ENCODE measurements around the gene TOP3B.

TOP3B gene

GRCh38 chr22:22001664-22002525, 19.3 kb upstream of the TOP3B start:
- Mint-ChIP-seq H3K27ac (no peak overlapping the region), H3K27me3 (peaks cover 6 to 10% of the 10 kb centered on the region in 2 donors), H3K4me1 (ENCODE audit: low read depth in 2 of 2) (no peaks in the 10 kb centered on the region), H3K36me3 (ENCODE audit: insufficient read depth) (no peaks in the 10 kb centered on the region), H3K4me3 (no peak overlapping the region), H3K9me3 (no peaks in the 10 kb centered on the region)
- ATAC-seq (replicated peaks) = no peak
- DNase-seq = no peak

GRCh38 chr22:21998595-21999247, 16.1 kb upstream of the TOP3B start:
- no peak for ATAC-seq (replicated peaks)
- Mint-ChIP-seq H3K9me3 (no peaks in the 10 kb centered on the region), H3K4me3 (no peak overlapping the region), H3K27ac (no peak overlapping the region), H3K27me3 (peaks cover 0 to 10% of the 10 kb centered on the region in 2 donors), H3K4me1 (ENCODE audit: low read depth in 2 of 2) (no peaks in the 10 kb centered on the region), H3K36me3 (ENCODE audit: insufficient read depth) (no peaks in the 10 kb centered on the region)
- no peak for DNase-seq

GRCh38 chr22:21996175-21996720, 13.7 kb upstream of the TOP3B start:
- H3K27ac Mint-ChIP-seq = no peak overlapping the region
- H3K27me3 Mint-ChIP-seq = peaks cover 0 to 13% of the 10 kb centered on the region in 2 donors
- no peak for DNase-seq
- ATAC-seq (replicated peaks) = no peak
- no peak overlapping the region for H3K4me3 Mint-ChIP-seq
- H3K36me3 Mint-ChIP-seq (ENCODE audit: insufficient read depth) = no peaks in the 10 kb centered on the region
- H3K4me1 Mint-ChIP-seq (ENCODE audit: low read depth in 2 of 2) = no peaks in the 10 kb centered on the region
- H3K9me3 Mint-ChIP-seq = no peaks in the 10 kb centered on the region

- Mint-ChIP-seq H3K4me1 (ENCODE audit: low read depth in 2 of 2) (peaks cover 0 to under 1% of the 10 kb centered on the region in 2 donors), H3K27me3 (peaks cover 4 to 13% of the 10 kb centered on the region in 2 donors), H3K36me3 (ENCODE audit: insufficient read depth) (no peaks in the 10 kb centered on the region), H3K9me3 (no peaks in the 10 kb centered on the region), H3K27ac (no peak overlapping the region), H3K4me3 (no peak overlapping the region)
- ATAC-seq (replicated peaks) = no peak
- DNase-seq = no peak
These were observed 13.1 kb upstream of the TOP3B start for GRCh38 chr22:21995660-21996059.

GRCh38 chr22:21994881-21995444, 12.4 kb upstream of the TOP3B start:
- H3K27me3 Mint-ChIP-seq = peaks cover 11 to 20% of the 10 kb centered on the region in 2 donors
- no peak overlapping the region for H3K4me3 Mint-ChIP-seq
- no peaks in the 10 kb centered on the region for H3K9me3 Mint-ChIP-seq
- H3K27ac Mint-ChIP-seq = no peak overlapping the region
- no peak for DNase-seq
- peaks cover 0 to 2% of the 10 kb centered on the region in 2 donors for H3K4me1 Mint-ChIP-seq (ENCODE audit: low read depth in 2 of 2)
- no peak for ATAC-seq (replicated peaks)
- no peaks in the 10 kb centered on the region for H3K36me3 Mint-ChIP-seq (ENCODE audit: insufficient read depth)

GRCh38 chr22:21992593-21993237, 10.1 kb upstream of the TOP3B start:
- Mint-ChIP-seq H3K36me3 (ENCODE audit: insufficient read depth) (no peaks in the 10 kb centered on the region), H3K27ac (no peak overlapping the region), H3K4me3 (no peak overlapping the region), H3K4me1 (ENCODE audit: low read depth in 2 of 2) (peaks cover 0 to 2% of the 10 kb centered on the region in 2 donors), H3K9me3 (no peaks in the 10 kb centered on the region), H3K27me3 (peaks cover 28 to 37% of the 10 kb centered on the region in 2 donors)
- ATAC-seq (replicated peaks) (no peak), DNase-seq (no peak)

- H3K27me3 Mint-ChIP-seq = peaks cover 28 to 37% of the 10 kb centered on the region in 2 donors
- DNase-seq (no peak), ATAC-seq (replicated peaks) (no peak)
- H3K36me3 Mint-ChIP-seq (ENCODE audit: insufficient read depth) = no peaks in the 10 kb centered on the region
- H3K4me1 Mint-ChIP-seq (ENCODE audit: low read depth in 2 of 2) = peaks cover 0 to 2% of the 10 kb centered on the region in 2 donors
- no peaks in the 10 kb centered on the region for H3K9me3 Mint-ChIP-seq
- H3K27ac Mint-ChIP-seq = no peak overlapping the region
- H3K4me3 Mint-ChIP-seq = no peak overlapping the region
These were observed 9.2 kb upstream of the TOP3B start for GRCh38 chr22:21991774-21992173.

- peaks cover 0 to 2% of the 10 kb centered on the region in 2 donors for H3K4me1 Mint-ChIP-seq (ENCODE audit: low read depth in 2 of 2)
- H3K4me3 Mint-ChIP-seq = no peak overlapping the region
- peaks cover 28 to 37% of the 10 kb centered on the region in 2 donors for H3K27me3 Mint-ChIP-seq
- H3K9me3 Mint-ChIP-seq = no peaks in the 10 kb centered on the region
- DNase-seq (no peak), ATAC-seq (replicated peaks) (no peak)
- H3K27ac Mint-ChIP-seq = no peak overlapping the region
- H3K36me3 Mint-ChIP-seq (ENCODE audit: insufficient read depth) = no peaks in the 10 kb centered on the region
These were observed 8.7 kb upstream of the TOP3B start for GRCh38 chr22:21991304-21991596.

- Mint-ChIP-seq H3K27ac (no peak overlapping the region), H3K9me3 (no peaks in the 10 kb centered on the region), H3K4me3 (no peak overlapping the region)
These were observed 8.1 kb upstream of the TOP3B start for GRCh38 chr22:21990445-21991303.

GRCh38 chr22:21989049-21989448, 6.5 kb upstream of the TOP3B start:
- DNase-seq (no peak), ATAC-seq (replicated peaks) (no peak)
- H3K4me3 Mint-ChIP-seq = no peak overlapping the region
- no peaks in the 10 kb centered on the region for H3K36me3 Mint-ChIP-seq (ENCODE audit: insufficient read depth)
- H3K9me3 Mint-ChIP-seq = no peaks in the 10 kb centered on the region
- no peak overlapping the region for H3K27ac Mint-ChIP-seq
- peaks cover 28 to 37% of the 10 kb centered on the region in 2 donors for H3K27me3 Mint-ChIP-seq
- peaks cover 0 to 2% of the 10 kb centered on the region in 2 donors for H3K4me1 Mint-ChIP-seq (ENCODE audit: low read depth in 2 of 2)

More at GRCh38 chr22:21990445-21991303, 8.1 kb upstream of the TOP3B start:
- peaks cover 28 to 37% of the 10 kb centered on the region in 2 donors for H3K27me3 Mint-ChIP-seq
- H3K36me3 Mint-ChIP-seq (ENCODE audit: insufficient read depth) = no peaks in the 10 kb centered on the region
- DNase-seq (no peak), ATAC-seq (replicated peaks) (no peak)
- peaks cover 0 to 2% of the 10 kb centered on the region in 2 donors for H3K4me1 Mint-ChIP-seq (ENCODE audit: low read depth in 2 of 2)

- no peaks in the 10 kb centered on the region for H3K9me3 Mint-ChIP-seq
- no peak for DNase-seq
- H3K36me3 Mint-ChIP-seq (ENCODE audit: insufficient read depth) = no peaks in the 10 kb centered on the region
- H3K27me3 Mint-ChIP-seq = peaks cover 19% of the 10 kb centered on the region in 2 donors
- H3K4me3 Mint-ChIP-seq = no peak overlapping the region
- no peak for ATAC-seq (replicated peaks)
- peaks cover 15 to 18% of the 10 kb centered on the region in 2 donors for H3K4me1 Mint-ChIP-seq (ENCODE audit: low read depth in 2 of 2)
- no peak overlapping the region for H3K27ac Mint-ChIP-seq
These were observed 2.6 kb upstream of the TOP3B start for GRCh38 chr22:21985214-21985613.

GRCh38 chr22:21984793-21985192, 2.2 kb upstream of the TOP3B start:
- H3K4me3 Mint-ChIP-seq = peak overlapping the region in 1 of 2 donors; percentile 46
- no peak overlapping the region for H3K27ac Mint-ChIP-seq
- H3K27me3 Mint-ChIP-seq = peaks cover 15% of the 10 kb centered on the region in 2 donors
- no peaks in the 10 kb centered on the region for H3K9me3 Mint-ChIP-seq
- H3K36me3 Mint-ChIP-seq (ENCODE audit: insufficient read depth) = no peaks in the 10 kb centered on the region
- ATAC-seq (replicated peaks) (no peak), DNase-seq (no peak)
- H3K4me1 Mint-ChIP-seq (ENCODE audit: low read depth in 2 of 2) = peaks cover 17 to 18% of the 10 kb centered on the region in 2 donors

Data from effector memory CD8-positive, alpha-beta T cell (primary cell).